CD4-positive, alpha-beta memory T cell (primary cell): ENCODE results near the gene CD8B. TPM values are rescaled to one million over a fixed set of nuclear protein-coding genes. Genes with fewer than 3 reads are reported as not detected.
"Not testable (repeated sequence)": the region's sequence is repeated elsewhere in the genome, so short reads cannot be mapped to it uniquely, and the experiment has no call there.

Experiments
- CTCF ChIA-PET: fragments of 350-600 bp; sonication (Branson Sonifier 250); formaldehyde crosslinking; loops from one replicate; lab custom pipeline; 2021; ENCODE audit warnings: inconsistent platforms; ENCODE audit not compliant: partially characterized antibody; lab: Charles Lee
- POLR2A ChIA-PET: fragments of 350-600 bp; sonication (Branson Sonifier 250); formaldehyde crosslinking; loops from one replicate; lab custom pipeline; 2021; ENCODE audit not compliant: partially characterized antibody; lab: Charles Lee
- DNase-seq, 5 donors: peaks; one replicate each; pipeline versions ENCODE4 v3.0.0 to v3.0.0-alpha.2; 2020 to 2022; ENCODE audit warnings: mixed read lengths in 1 of 5
- H3K27ac ChIP-seq: one replicate; pipeline ENCODE4 v1.7.0; 2013; ENCODE audit warnings: low read depth, low read length
- H3K27me3 ChIP-seq: 2 replicates; pipeline ENCODE4 v1.7.0; 2013; ENCODE audit warnings: mild to moderate bottlenecking, low read length, moderate library complexity; ENCODE audit not compliant: insufficient read depth
- H3K36me3 ChIP-seq: 2 replicates; pipeline ENCODE4 v1.7.0; 2013; ENCODE audit warnings: mild to moderate bottlenecking, low read length, moderate library complexity; ENCODE audit not compliant: insufficient read depth
- H3K4me1 ChIP-seq: 2 replicates; pipeline ENCODE4 v1.7.0; 2013; ENCODE audit warnings: mild to moderate bottlenecking, low read length, moderate library complexity; ENCODE audit not compliant: insufficient read depth
- H3K4me3 ChIP-seq, 2 donors: one replicate each; pipeline ENCODE4 v1.7.0; 2013; ENCODE audit warnings: low read length in 2 of 2, mild to moderate bottlenecking in 1 of 2
- H3K9me3 ChIP-seq, 2 donors: one replicate each; pipeline ENCODE4 v1.7.0; 2013; ENCODE audit warnings: low read length in 2 of 2, control low read depth in 1 of 2; ENCODE audit not compliant: control insufficient read depth in 1 of 2
- H3K27ac Mint-ChIP-seq, 7 donors: one replicate each; pipeline ENCODE4 v1.8.0; 2020 to 2021; ENCODE audit warnings: mixed read lengths in 7 of 7, mild to moderate bottlenecking in 6 of 7, inconsistent platforms in 3 of 7, moderate library complexity in 3 of 7
- H3K27me3 Mint-ChIP-seq, 2 donors: one replicate each; pipeline ENCODE4 v1.8.0; 2020 to 2021; ENCODE audit warnings: mixed read lengths in 2 of 2
- H3K36me3 Mint-ChIP-seq, 2 donors: one replicate each; pipeline ENCODE4 v1.8.0; 2020 to 2021; ENCODE audit warnings: mixed read lengths in 2 of 2, inconsistent platforms in 1 of 2, mild to moderate bottlenecking in 1 of 2
- H3K4me1 Mint-ChIP-seq, 4 donors: one replicate each; pipeline ENCODE4 v1.8.0; 2020 to 2021; ENCODE audit warnings: mixed read lengths in 4 of 4, mild to moderate bottlenecking in 1 of 4
- H3K4me3 Mint-ChIP-seq, 8 donors: one replicate each; pipeline ENCODE4 v1.8.0; 2020 to 2021; ENCODE audit warnings: mixed read lengths in 8 of 8, mild to moderate bottlenecking in 7 of 8, moderate library complexity in 6 of 8, inconsistent platforms in 3 of 8
- H3K9me3 Mint-ChIP-seq, 8 donors: one replicate each; pipeline ENCODE4 v1.8.0; 2020 to 2021; ENCODE audit warnings: mixed read lengths in 8 of 8, mild to moderate bottlenecking in 5 of 8, inconsistent platforms in 3 of 8, moderate library complexity in 1 of 8
- intact Hi-C: fragments of 100-400 bp; cut with micrococcal nuclease; formaldehyde crosslinking; loops from one replicate; pipeline ENCODE4 v1.15.1; 2023
- polyA plus RNA-seq, 2 donors: library from polyadenylated mRNA; unstranded; fragments of 300-500 nt; fragmentation: Illumina TruSeq; gene quantifications; one replicate each; pipeline ENCODE4 v1.2.3, GENCODE V29; 2021
- total RNA-seq, 2 experiments: library from RNA; stranded (reverse); gene quantifications; one replicate each; pipeline ENCODE4 v1.2.3, GENCODE V29; 2021

CD8B gene
- total and polyA plus RNA-seq, 4 experiments from 2014 or later, result 0.22 to 1.1 (median 0.59) TPM

DNA sequence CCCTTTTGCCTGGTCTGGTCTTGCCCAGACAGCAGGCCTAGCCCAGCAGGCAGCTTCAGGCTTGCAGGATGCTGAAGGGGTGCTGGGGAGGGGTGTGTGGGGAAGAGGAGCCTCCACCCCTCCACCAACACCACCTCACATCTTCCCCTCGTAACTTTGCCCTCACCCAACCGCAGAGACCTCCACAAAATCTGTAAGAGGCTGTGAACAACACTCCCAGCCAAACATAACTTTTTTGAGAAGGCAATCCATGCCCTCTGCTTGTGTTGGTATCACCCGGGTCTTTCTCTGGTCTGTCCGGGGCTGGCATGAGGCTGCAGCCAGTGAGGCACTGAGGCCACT, 26.2 kb downstream of the CD8B start:
- H3K27ac ChIP-seq, H3K9me3 ChIP-seq, H3K9me3 Mint-ChIP-seq, H3K36me3 ChIP-seq, POLR2A ChIA-PET, H3K36me3 Mint-ChIP-seq, CTCF ChIA-PET, intact Hi-C loops, H3K4me3 Mint-ChIP-seq, DNase-seq, H3K27ac Mint-ChIP-seq, H3K4me3 ChIP-seq, H3K4me1 Mint-ChIP-seq, H3K4me1 ChIP-seq, H3K27me3 ChIP-seq: not testable (repeated sequence)
- H3K27me3 Mint-ChIP-seq, result peaks cover 4 to 12% of the 10 kb centered on the region in 2 donors

DNA sequence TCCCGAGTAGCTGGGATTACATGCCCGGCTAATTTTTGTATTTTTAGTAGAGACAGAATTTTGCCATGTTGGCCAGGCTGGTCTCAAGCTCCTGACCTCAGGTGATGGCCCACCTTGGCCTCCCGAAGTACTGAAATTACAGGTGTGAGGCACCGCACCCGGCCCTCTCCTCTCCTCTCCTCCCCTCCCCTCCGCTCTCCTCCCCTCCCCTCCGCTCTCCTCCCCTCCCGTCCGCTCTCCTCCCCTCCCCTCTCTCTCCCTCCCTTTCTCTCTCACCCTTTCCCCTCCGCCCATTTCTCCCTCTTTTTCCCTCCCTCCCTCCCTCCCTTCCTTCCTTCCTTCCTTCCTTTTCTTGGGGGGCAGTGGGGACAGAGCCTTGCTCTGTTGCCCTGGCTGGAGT, 28.4 kb downstream of the CD8B start:
- POLR2A ChIA-PET, result no interaction called here
- Mint-ChIP-seq H3K27ac (no peak overlapping the region), H3K36me3 (no peaks in the 10 kb centered on the region), H3K4me1 (peaks cover 0 to 5% (median 2%) of the 10 kb centered on the region in 4 donors), H3K9me3 (no peaks in the 10 kb centered on the region), H3K27me3 (peaks cover 4 to 12% of the 10 kb centered on the region in 2 donors), H3K4me3 (no peak overlapping the region)
- Histone ChIP-seq H3K9me3 (no peaks in the 10 kb centered on the region), H3K36me3 (no peaks in the 10 kb centered on the region), H3K27ac (no peak overlapping the region), H3K4me1 (no peaks in the 10 kb centered on the region), H3K27me3 (no peaks in the 10 kb centered on the region), H3K4me3 (no peak overlapping the region)
- intact Hi-C loops, result no loop called here
- CTCF ChIA-PET, result no interaction called here
- DNase-seq, result no peak

DNA sequence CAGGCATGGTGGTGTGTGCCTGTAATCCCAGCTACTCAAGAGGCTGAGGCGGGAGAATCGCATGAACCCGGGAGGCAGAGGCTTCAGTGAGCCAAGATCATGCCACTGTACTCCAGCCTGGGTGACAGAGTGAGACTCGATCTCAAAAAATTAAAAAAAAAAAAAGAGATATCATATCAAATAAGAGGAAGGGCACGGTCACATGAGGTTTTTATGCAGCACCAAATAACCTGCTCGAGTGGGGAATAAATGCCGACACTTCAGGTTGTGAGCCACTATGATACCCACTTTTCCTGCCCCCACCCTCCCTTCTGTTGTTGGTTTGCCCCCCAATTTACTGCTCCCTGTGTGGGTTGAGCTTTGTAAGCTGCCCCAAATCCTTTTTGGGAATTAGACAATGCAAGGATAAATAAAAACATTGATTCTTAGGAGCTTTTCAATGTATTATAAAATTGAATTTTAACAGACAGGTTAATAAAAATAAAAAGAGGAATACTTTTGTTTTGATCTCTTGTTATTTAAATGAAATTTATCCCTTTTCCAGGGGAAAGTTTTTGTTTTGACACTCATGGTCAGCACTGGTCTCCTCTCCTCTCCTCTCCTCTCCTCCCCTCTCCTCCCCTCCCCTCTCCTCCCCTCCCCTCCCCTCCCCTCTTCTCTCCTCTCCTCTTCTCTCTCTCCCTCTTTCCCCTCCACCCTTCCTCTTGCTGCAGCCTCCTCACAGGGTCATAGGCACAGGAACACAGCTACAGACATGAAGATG, 29.2 kb downstream of the CD8B start:
- Mint-ChIP-seq H3K36me3 (no peaks in the 10 kb centered on the region), H3K27ac (no peak overlapping the region), H3K4me1 (peaks cover 0 to 5% (median 2%) of the 10 kb centered on the region in 4 donors), H3K27me3 (peaks cover 6 to 12% of the 10 kb centered on the region in 2 donors), H3K9me3 (no peaks in the 10 kb centered on the region), H3K4me3 (no peak overlapping the region)
- Histone ChIP-seq H3K4me3 (no peak overlapping the region), H3K36me3 (no peaks in the 10 kb centered on the region), H3K4me1 (no peaks in the 10 kb centered on the region), H3K27ac (no peak overlapping the region), H3K9me3 (no peaks in the 10 kb centered on the region), H3K27me3 (no peaks in the 10 kb centered on the region)
- POLR2A ChIA-PET, result no interaction called here
- no peak for DNase-seq
- CTCF ChIA-PET, result no interaction called here
- intact Hi-C loops, result no loop called here

DNA sequence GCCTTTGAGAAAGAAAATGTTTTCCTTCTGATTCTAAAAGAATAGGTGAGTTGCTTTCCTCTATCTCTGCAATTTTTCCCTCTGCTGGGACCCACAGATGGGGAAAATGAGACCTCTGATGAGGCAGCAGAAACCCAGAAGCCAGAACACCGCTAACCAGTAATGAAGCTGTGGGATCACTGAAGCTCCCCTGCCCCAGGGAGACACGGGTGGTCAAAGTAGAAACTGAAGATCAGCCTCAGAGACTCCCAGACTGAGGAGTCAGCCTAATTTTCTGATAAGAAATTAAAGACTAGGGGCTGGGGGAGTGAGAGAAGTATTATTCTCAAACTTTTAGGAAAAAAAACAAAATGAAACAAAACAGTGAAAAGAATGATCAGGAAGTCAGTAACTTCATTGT, 30.1 kb downstream of the CD8B start:
- no peaks in the 10 kb centered on the region for H3K36me3 Mint-ChIP-seq
- peaks cover 0 to 3% (median under 1%) of the 10 kb centered on the region in 4 donors for H3K4me1 Mint-ChIP-seq
- DNase-seq, result no peak
- H3K27me3 Mint-ChIP-seq, result peaks cover 8 to 13% of the 10 kb centered on the region in 2 donors
- no peak overlapping the region for H3K27ac ChIP-seq
- no peaks in the 10 kb centered on the region for H3K27me3 ChIP-seq
- H3K9me3 Mint-ChIP-seq, result no peaks in the 10 kb centered on the region
- H3K27ac Mint-ChIP-seq, result no peak overlapping the region
- intact Hi-C loops, result no loop called here
- ChIA-PET CTCF (no interaction called here), POLR2A (no interaction called here)
- no peaks in the 10 kb centered on the region for H3K36me3 ChIP-seq
- H3K4me3 Mint-ChIP-seq, result no peak overlapping the region
- no peaks in the 10 kb centered on the region for H3K4me1 ChIP-seq
- H3K4me3 ChIP-seq, result no peak overlapping the region
- H3K9me3 ChIP-seq, result no peaks in the 10 kb centered on the region

DNA sequence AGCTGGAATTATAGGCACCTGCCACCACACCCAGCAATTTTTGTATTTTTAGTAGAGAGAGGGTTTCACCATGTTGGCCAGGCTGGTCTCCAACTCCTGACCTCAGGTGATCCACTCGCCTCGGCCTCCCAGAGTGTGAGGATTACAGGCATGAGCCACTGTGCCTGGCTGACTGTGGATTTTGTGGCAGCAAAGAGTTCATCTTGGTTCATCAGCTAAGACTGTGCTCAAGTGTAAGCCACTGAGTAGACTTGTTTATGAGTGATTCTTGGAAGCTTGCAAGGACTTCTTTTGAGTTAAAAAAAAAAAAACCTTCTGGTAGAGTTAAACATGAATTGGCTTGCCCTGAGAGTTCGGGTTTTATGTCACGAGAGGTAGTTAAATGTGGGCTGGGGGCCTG, 34.7 kb downstream of the CD8B start:
- ChIA-PET CTCF (no interaction called here), POLR2A (no interaction called here)
- H3K4me3 Mint-ChIP-seq, result no peak overlapping the region
- H3K4me1 ChIP-seq, result no peaks in the 10 kb centered on the region
- H3K4me3 ChIP-seq, result no peak overlapping the region
- intact Hi-C loops, result no loop called here
- no peaks in the 10 kb centered on the region for H3K9me3 ChIP-seq
- H3K36me3 ChIP-seq, result no peaks in the 10 kb centered on the region
- H3K36me3 Mint-ChIP-seq, result peaks cover 0 to 5% of the 10 kb centered on the region in 2 donors
- no peak for DNase-seq
- H3K27ac Mint-ChIP-seq, result no peak overlapping the region
- H3K27ac ChIP-seq, result no peak overlapping the region
- peaks cover 0 to 9% (median 6%) of the 10 kb centered on the region in 8 donors for H3K9me3 Mint-ChIP-seq
- peaks cover 20 to 31% of the 10 kb centered on the region in 2 donors for H3K27me3 Mint-ChIP-seq
- H3K27me3 ChIP-seq, result no peaks in the 10 kb centered on the region
- H3K4me1 Mint-ChIP-seq, result peaks cover 4 to 9% (median 6%) of the 10 kb centered on the region in 4 donors

DNA sequence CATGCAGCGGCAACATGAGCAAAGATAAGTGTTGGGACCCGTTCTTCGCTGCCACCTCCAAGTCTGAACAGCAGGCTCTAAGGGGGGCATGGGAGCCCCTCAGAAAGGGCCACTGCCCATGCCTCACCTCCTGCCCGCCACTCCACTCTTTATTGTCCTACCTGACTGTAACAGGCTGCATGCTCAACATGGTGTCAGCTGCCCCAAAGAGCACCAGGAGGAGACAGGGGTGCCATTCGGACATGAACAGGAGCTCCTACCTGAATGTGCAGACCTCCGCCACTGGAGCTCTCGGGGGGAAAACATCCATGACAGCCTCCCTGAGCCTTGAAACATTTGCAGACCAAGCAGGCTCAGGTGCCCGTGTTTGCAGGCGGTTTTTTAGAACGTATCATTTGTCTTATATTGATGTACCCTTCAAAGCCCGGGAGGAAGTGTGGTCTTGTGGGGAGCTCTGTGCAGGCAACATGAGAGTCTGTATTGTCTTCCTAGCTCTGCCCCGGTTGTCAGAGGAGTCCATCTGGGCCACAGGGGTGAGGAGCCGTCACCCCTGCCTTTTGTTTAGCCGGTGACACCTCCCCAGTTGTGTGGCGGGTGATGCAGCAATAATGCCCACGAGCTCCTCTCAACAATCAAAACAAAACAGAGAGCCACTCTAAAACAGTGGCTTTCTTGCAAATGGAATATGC, 35.8 kb downstream of the CD8B start:
- DNase-seq, result peak in 2 of 5 donors; percentile 20 to 26
- no peaks in the 10 kb centered on the region for H3K36me3 ChIP-seq
- Mint-ChIP-seq H3K27ac (no peak overlapping the region), H3K9me3 (peaks cover 0 to 12% (median 6%) of the 10 kb centered on the region in 8 donors), H3K27me3 (peaks cover 17 to 25% of the 10 kb centered on the region in 2 donors), H3K4me3 (peak overlapping the region in 6 of 8 donors; percentile 24 to 62 (median 44)), H3K36me3 (peaks cover 0 to 5% of the 10 kb centered on the region in 2 donors), H3K4me1 (peaks cover 4 to 9% (median 6%) of the 10 kb centered on the region in 4 donors)
- no peaks in the 10 kb centered on the region for H3K9me3 ChIP-seq
- ChIA-PET CTCF (no interaction called here), POLR2A (no interaction called here)
- intact Hi-C loops, result no loop called here
- H3K27me3 ChIP-seq, result no peaks in the 10 kb centered on the region
- no peak overlapping the region for H3K4me3 ChIP-seq
- no peak overlapping the region for H3K27ac ChIP-seq
- no peaks in the 10 kb centered on the region for H3K4me1 ChIP-seq

DNA sequence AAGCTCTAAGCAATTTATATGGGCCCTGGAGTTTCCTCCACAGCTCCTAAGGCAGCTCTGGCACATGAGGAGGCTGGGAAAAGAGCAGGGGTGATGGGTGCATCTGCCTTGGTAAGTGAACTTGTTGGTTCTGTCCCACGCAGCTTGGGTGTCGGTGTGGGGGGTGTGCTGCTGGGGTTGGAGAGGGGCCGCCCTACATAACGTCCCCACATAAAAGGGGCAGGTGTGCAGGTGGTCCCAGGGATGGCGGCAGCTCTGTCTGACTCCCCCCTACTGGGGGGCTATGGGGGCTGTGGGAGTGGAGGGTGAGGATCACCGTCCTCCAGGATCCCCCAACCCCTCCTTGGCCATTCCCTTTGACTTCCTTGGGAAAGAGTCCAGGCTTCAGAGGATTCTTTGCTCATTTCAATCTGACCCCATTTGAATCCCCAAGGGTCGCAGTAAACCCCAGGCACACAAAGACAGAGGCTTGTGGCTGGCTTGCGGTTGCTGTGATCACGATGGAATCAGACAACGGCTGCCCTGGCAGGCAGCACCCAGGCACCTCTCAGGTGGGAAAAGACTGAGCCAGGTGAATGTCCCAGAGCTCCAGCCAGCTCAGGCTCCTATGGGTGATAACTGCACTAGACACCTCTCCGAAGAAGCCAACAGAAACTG, 36.5 kb downstream of the CD8B start:
- intact Hi-C loops, result no loop called here
- Mint-ChIP-seq H3K9me3 (peaks cover 0 to 12% (median 6%) of the 10 kb centered on the region in 8 donors), H3K27ac (no peak overlapping the region), H3K36me3 (peaks cover 0 to 5% of the 10 kb centered on the region in 2 donors), H3K4me3 (peak overlapping the region in 3 of 8 donors; percentile 29 to 59 (median 55)), H3K27me3 (peaks cover 17 to 25% of the 10 kb centered on the region in 2 donors), H3K4me1 (peaks cover 4 to 9% (median 6%) of the 10 kb centered on the region in 4 donors)
- no peaks in the 10 kb centered on the region for H3K4me1 ChIP-seq
- no peaks in the 10 kb centered on the region for H3K9me3 ChIP-seq
- CTCF ChIA-PET, result no interaction called here
- POLR2A ChIA-PET, result no interaction called here
- no peak for DNase-seq
- no peaks in the 10 kb centered on the region for H3K27me3 ChIP-seq
- no peaks in the 10 kb centered on the region for H3K36me3 ChIP-seq
- no peak overlapping the region for H3K27ac ChIP-seq
- H3K4me3 ChIP-seq, result no peak overlapping the region
